ENCODE data around the gene USP3.
"Not testable (repeated sequence)": the region's sequence is repeated elsewhere in the genome, so short reads cannot be mapped to it uniquely, and the experiment has no call there.

USP3 gene

DNA sequence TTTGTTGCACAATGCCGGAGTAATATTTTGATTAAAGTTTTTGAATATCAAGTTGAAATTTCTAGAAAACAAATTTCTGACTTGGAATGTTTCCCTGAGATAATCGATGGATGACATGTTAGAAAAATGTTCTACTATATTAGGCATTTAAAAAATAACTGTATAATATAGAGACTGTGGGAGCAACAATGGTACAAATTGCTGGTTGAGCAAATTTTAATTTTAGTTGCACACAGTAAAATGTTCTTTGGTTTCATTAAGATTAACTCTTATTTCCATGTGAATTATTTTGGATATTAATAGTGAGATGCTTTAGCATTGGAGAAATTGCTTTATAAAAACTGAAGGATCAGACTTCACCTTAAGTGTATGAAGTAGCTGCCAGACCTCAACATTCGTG is 9.3 kb downstream of the USP3 start:
- DNase-seq (ENCODE audit: low read depth), result no peak

- DNase-seq (ENCODE audit: low read depth), result no peak
These were observed 10.1 kb downstream of the USP3 start for GRCh38 chr15:63514531-63514943.

DNA sequence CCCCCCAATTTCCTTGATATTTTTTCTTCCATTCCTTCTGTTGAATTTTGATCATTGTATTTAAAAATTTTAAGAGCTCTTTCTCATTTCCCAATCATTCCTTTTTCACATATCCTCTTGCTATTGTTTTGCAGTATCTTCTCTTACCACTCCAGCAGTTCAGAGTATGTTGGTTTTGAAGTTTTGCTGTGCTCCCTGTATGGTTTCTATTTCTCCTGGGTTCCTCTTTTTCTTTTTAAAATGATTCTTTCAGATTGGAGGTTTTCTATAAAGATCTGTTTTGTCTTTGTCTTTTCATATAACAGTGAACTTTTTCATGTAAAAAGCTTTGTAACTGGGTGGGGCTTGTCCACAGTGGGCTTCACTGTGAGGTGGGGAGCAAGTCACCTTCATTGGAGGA is 12.8 kb downstream of the USP3 start:
- DNase-seq (ENCODE audit: low read depth), result no peak

DNA sequence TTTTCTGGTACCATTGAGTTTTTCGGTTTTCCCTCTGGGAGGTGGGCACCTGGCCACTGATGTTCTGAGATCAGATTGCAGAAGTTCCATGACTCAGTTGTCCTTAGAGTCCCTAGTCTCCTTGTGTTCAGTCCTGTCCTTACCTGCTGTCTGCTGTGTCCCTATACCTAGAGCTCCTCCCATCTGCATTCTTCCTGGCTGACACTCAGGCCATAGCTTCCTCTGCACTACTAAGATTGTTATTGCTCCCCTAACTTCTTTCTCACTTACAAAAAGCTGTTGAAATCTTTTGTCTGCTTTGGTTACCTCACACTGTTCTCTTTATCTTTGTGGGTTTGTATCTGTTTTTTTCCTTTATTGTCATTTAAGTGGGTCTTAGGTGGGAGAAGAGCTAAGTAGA is 13.2 kb downstream of the USP3 start:
- no peak for DNase-seq (ENCODE audit: low read depth)

DNA sequence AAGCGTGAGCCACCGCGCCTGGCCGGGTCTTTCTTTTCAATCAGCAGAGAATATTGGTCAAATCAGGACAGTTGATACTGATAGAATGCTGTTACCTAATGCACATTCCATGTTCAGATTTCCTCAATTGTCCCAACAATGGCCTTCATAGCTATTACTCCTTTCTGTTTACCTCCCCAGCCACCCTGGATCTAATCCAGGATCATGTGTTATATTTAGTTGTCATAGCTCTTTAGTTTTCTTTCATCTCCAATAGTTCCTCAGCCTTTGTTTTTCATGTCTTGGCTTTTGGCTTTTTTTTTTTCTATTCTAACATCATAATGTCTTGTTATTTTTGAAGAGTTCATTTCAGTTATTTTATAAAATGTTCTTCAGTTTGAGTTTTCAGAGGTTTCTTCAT is 14.6 kb downstream of the USP3 start:
- no peak for DNase-seq (ENCODE audit: low read depth)

DNA sequence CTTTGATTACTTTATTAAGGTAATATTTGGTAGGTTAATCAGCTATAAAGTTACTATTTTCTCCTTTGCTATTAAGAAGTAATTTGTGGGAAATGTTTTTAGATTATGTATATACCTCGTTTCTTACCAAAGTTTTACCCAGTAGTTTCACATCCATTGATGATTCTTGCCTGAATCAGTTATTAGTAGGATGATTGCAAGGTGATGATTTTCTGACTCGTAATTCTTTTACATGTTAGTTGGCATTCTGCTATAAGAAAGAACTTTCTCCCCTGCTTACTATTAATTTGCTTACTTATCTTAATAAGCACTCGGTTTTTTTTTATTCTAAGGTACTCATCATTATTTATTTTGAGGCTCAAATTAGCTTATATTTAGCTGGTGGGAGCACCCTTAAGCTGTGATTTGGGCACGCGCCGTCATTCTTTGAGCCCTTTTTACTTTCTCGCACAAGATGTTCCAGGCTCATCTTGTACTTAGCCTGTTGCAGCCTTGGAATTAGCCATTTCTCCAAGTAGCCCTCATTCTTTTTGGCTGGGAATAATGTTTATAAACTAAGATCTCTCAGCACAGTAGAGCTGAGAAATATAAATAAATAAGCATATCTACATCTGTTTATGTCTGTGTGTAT is 15.3 kb downstream of the USP3 start:
- DNase-seq (ENCODE audit: low read depth), result no peak

DNA sequence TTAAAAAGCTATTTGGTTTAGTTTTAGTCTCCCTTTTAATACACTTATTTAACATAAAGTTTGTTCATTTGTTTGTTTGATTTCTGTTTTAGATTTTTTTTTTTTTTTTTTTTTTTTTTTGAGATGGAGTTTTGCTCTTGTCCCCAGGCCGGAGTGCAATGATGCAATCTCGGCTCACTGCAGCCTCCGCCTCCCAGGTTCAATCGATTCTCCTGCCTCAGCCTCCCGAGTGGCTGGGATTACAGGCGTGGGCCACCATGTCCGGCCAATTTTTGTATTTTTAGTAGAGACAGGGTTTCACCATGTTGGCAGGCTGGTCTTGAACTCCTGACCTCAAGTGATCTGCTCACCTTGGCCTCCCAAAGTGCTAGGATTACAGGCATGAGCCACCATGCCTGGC is 16.1 kb downstream of the USP3 start:
- not testable (repeated sequence) for DNase-seq (ENCODE audit: low read depth)

DNA sequence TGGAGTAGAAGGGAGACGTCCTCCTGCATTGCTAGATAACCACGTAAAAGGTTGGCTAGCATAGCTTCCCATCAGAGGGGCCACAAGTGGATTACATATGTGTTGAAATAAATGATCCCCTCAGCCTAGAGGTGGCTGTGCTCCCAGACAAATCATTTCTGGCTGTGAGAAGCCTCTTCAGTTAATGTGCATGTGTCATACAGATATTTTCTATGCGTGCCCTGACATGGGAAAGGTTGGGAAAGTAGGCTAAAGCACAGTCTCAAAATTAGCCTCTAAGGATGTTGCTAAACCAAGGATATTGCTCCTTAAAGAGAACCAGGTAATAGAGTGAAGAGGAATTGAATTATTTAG is 17.8 kb downstream of the USP3 start:
- no peak for DNase-seq (ENCODE audit: low read depth)

DNA sequence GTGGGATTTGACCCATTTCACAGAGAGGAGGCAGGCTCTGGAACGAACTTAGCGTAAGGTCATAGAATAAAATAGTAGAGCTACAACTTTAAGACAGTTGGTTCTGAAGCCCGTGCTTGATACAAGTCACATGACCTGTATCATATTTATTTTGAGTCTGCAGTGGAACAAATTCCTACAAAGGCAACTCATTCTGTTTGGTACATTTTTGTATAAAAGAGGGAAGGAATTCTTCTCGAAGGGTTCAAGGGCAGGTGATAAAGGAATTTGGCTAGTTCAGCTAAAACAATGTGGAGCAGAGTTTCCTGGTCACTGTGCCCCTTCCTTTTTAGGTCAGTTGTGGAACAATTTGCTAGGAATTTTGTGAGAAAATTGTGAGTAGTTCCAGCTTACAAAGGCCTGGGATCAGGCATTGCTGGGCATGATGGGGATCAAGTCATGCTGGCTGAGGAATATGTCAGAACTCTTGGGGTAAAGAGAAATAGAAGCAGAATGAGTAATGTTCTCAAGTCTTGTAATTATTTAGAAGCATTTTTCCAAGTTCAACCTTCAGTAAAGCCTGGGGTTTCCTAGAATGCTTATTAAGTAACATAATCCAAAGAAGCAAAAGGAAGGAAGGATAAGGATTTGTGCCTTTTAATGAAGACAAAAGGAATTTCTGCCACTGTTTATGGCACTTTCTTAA is 19.1 kb downstream of the USP3 start:
- DNase-seq (ENCODE audit: low read depth), result no peak

- no peak for DNase-seq (ENCODE audit: low read depth)
These were observed 20.1 kb downstream of the USP3 start for GRCh38 chr15:63524316-63525015.

- DNase-seq (ENCODE audit: low read depth), result no peak
These were observed 22.0 kb downstream of the USP3 start for GRCh38 chr15:63526401-63526800.

GRCh38 chr15:63528138-63528659 is 23.8 kb downstream of the USP3 start:
- no peak for DNase-seq (ENCODE audit: low read depth)

GRCh38 chr15:63530235-63530634 is 25.8 kb downstream of the USP3 start:
- peak; percentile 16 for DNase-seq (ENCODE audit: low read depth)

- no peak for DNase-seq (ENCODE audit: low read depth)
These were observed 26.4 kb downstream of the USP3 start for GRCh38 chr15:63530752-63531299.

GRCh38 chr15:63531586-63531985 is 27.2 kb downstream of the USP3 start:
- no peak for DNase-seq (ENCODE audit: low read depth)

- no peak for DNase-seq (ENCODE audit: low read depth)
These were observed 27.9 kb downstream of the USP3 start for GRCh38 chr15:63532307-63532744.

DNA sequence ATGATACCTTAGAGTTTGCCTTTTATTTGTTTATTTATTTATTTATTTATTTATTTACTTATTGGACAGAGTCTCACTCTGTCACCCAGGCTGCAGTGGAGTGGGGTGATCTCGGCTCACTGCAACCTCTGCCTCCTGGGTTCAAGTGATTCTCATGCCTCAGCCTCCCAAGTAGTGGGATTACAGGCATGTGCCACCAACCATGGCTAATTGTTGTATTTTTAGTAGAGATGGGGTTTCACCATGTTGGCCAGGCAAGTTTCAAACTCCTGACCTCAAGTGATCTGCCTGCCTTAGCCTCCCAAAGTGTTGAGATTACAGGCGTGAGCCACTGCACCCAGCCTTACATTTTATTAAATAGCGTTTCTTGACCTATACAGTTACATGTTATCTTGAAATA is 30.5 kb downstream of the USP3 start:
- DNase-seq (ENCODE audit: low read depth), result not testable (repeated sequence)

DNA sequence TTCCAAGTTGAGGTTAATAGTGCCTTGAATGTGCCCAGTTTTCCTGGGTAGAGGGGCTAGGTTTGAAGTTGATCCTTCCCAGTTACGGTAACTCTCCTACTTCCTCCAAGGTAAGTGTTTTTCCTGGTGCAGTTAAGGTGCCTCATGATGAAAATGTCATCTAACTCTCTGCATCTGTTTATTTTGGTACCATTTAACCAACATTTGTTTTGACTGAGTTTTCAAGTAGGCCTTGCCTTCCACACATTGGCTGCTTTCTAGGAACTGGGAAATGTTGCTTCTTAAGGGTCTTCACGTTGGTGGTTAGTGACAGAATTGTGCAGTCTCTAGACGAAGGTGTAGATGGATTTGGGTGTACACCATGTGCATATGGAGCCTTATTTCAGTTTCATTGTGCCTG is 31.3 kb downstream of the USP3 start:
- DNase-seq (ENCODE audit: low read depth), result no peak

GRCh38 chr15:63538876-63539275 is 34.5 kb downstream of the USP3 start:
- no peak for DNase-seq (ENCODE audit: low read depth)

DNA sequence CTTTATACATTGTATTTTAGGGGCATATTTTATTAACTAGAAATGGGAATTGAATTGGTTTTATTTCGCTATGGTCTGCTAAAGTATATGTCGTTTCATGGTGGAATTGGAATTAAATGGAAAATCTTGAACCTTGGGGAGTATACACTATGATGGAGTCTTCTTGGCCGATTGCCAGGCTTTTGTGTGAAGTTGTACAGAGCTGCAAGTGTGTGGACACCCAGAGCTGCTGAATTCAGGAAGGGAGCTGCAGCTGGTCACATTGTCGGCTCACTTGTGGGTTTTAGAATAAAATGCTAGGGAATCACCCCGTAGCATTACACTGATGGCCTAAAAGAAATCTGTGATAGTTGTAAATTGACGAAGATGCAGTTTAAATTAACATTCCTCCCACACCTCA is 35.1 kb downstream of the USP3 start:
- DNase-seq (ENCODE audit: low read depth), result no peak

DNA sequence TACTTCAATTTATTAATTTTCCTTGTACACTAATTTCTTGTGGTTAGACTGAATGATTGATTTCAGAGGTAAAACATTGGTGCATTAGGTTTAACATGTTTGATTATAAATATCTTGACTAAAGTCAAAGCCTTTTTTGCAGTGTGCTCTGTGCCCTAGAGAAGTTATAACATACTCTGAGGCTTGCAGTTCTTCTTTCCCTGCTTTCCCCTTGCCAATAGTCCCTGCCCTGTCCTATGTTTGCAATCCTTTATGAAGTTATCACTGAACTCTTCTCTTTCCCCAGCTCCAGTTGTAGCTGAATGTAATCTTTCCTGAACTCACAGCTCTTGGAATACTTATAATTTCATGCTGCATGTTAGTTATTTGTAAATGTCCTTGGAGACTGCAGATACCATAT is 35.6 kb downstream of the USP3 start:
- no peak for DNase-seq (ENCODE audit: low read depth)

- no peak for DNase-seq (ENCODE audit: low read depth)
These were observed 36.1 kb downstream of the USP3 start for GRCh38 chr15:63540449-63540848.
